Amniotic epithelial cell (primary cell): ENCODE data around the gene PBX4.

ENCODE experiments used
- DNase-seq: peaks from one replicate; pipeline ENCODE4 v3.0.0-alpha.2; 2010; ENCODE audit warnings: low read depth

The PBX4 gene

DNA sequence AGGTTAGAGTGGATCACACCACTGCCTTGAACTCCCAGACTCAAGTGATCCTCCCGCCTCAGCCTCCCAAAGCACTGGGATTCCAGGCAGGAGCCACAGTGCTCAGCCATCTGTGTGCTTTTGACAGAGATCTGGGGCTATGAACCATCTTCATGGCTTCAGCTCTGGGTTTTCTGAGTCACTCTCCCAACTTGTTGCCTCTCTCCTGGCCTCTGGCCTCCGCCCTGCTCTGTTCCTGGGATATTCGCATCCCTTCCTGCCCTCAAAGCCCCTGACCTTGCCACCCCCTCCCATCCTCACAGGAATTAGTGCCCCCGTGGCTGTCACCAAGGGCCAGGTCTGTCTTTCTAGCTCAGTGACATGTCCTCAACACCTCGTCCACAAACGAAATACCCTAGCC lies 30.7 kb upstream of the PBX4 start:
- DNase-seq, result no peak

DNA sequence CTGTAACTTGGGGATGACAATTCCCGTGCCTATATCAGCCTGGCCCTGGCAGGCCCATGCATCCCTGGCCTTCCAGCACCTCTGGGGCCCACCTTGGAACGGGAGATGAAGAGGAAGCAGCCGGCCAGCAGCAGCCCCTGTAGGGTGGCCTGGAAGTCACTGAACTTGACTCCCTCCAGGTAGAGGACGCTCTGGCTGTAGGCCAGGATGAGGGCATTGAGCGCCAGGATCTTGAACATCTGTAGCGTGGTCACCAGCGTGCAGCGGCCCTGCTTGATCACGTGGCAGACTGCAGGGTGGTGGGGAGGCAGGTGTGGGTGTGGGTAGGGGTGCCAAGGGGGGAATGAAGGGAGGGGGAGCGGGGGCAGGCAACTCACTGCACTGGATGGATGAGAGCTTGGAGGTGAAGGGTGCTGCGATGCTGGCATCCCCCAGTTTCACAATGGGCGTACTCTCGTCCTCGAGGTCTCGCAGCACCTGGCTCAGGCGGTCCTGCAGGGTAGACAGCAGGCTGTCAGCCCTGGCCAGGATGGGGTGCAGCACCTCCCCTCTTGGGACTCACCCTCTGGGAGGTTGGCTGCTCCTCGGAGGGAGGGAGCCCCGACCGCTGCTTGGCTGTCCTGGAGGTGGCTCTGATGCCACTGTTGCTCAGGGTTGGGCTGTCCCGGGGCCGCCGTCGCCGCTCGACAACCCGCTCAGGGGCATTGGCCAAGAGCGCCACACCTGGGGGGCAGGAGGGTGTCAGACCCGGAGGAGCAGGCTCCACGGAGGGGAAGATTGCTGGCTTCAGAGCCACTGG lies 28.7 kb upstream of the PBX4 start:
- no peak for DNase-seq

DNA sequence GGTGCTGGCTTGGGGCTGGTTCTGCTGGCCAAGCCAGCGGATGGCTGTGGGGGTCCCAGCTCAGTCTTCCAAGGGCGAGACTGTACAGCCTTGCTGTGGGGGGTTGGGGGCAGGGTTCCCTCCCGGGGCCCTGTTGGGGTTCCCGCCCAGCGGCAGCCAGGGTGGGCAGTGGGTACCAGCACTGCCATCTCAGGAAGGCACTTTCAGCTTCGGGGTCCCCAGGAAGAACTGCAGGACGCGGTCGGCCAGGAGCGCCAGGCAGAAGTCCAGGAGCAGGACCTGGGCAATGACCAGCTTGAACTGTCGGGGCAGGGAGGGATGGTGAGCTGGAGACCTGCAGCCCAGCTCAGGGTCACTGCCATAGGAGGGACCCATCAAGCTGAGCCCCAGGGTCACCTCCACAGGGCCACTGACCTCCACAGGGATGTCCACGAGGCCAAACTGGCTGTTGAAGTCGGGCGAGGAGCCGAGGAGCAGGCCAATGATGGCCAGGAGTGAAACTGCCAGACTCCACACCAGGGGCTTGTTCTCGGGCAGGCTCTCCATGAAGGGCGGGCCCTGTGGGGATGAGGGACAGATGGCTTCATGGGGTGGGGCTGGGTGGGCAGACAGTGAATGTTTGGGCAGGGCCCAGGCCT lies 26.9 kb upstream of the PBX4 start:
- no peak for DNase-seq

DNA sequence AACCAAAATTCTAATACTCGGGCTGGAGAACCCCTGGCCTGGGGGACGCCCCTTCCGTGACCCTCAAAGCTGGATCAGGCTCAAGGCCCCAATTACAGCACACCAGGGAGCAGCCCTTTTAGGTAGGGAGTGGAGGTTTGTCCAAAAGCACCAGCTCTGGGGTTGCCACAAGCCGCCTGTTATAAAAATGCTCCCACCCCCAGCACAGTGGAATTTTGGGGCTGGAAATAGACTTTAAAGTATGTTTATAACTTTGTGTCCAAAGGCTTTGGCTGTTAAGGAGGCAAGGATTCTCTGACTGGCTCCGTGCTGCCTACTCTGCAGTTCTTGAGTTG lies 25.5 kb upstream of the PBX4 start:
- no peak for DNase-seq

DNA sequence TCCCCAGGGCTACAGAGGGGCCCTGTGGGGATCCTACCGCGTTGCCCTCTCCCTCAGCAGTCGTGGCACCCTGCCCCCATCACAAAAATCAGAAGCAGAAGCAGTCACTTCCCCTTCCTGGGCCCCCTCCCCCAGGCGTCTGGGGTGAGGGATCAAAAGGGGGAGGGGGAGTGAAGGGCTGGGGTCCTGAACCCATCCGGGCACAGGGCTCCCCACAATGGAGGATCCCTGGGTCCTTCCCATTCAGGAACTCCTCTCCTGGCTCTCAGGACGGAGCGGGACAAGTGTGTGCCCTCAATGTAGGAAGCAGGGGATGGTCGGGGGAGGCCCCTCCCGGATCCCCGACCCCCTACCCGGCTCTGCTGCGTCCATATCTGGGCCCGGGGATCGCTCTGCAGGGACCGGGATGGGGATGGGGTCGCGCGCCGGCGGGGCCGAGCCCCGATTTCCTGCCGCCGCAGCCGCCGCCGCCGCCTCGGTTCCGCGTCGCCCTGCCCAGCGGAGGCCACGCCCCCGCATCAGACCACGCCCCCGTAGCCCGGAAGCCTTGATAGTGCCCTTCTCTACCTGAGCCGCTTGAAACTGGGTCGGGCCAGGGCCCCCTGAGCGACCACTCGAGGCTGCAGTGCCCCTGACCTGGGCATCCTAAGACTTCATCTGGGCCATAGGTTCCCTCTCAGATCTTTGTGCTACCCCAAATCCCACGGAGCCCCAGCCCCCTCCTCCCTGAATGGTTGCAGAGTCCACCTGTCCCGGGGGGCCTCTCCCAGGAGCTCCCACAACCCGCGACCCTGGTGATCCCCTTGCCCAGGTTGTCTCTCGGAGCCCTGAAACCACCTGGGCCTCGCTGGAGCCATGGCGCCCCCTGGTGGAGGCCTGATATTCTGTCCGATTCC lies 24.9 kb upstream of the PBX4 start, which contains the start of gene GMIP:
GMIP (minus strand) TSS at position 500 of the 896 bp plus-strand sequence; CDS start at position 372, 128 bp downstream.
- no peak for DNase-seq

DNA sequence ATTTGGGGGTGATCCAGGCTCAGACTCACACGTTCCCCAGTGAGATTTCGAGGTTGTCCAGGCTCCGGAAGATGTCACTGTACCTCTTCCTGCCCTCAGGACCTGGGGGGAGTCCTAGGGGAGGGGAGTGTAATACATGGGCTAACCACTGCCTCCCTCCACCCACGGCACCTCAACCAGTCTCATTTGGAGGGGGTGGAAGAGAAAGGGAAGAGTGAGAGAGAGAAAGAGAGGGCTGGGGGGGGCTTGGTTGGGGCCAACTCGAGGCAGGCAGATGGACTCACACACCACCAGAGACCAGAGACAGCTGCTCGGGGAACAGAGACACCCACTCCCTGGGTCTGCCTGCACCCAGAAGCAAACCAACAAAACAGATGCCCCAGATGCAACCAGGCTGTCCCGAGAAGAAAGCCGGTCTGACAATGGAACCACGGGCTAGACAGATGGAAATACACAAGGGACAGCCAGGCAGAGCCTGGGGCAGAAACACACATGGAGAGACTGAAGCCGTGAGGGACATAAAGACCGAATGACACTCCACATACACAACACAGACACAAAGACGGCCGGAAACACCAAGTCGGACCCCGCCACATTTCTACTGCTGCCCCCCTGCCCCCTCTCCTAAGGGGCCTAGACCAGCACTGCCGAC lies 24.1 kb upstream of the PBX4 start:
- no peak for DNase-seq

DNA sequence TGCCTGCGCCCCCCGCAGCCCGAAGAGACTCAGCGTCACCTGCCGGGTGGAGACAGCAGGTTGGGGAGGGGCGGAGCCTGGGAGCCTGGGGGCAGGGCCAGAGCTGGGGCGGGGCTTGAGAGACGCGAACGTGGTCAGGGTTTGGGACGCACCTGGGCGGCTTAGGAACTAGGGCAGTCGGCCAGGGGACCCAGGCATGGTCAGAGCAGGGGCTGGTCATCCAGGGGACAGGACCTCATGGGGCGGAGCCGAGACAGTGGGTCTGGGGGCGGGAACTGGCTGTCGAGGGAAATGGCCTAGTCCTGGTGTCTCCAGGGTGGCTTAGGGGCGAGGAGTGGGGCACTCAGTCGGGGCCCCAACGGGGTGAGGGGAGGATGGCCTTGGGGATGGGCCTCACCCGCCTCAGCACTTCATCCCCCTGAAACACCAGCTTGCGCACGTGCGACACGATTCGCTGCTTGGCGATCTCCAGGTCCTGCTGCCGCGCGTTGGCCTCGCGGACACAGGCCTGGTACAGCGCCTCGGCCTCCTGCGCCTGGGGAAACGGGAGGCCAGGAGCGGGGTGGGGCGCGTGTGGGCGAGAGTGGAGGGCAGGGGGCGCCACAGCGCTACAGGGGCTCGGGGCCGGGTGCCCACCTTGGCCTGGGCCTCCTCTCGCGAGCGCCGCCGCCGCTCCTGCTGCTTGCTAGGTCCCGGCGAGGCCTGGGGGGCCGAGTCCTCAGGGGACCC lies 19.2 kb upstream of the PBX4 start:
- no peak for DNase-seq

- DNase-seq, result no peak
Measured at GRCh38 chr19:19637186-19637522, 18.7 kb upstream of the PBX4 start.

- DNase-seq, result no peak
Measured at GRCh38 chr19:19636573-19637185, 18.2 kb upstream of the PBX4 start.

GRCh38 chr19:19635313-19635702 lies 16.8 kb upstream of the PBX4 start:
- DNase-seq, result no peak

DNA sequence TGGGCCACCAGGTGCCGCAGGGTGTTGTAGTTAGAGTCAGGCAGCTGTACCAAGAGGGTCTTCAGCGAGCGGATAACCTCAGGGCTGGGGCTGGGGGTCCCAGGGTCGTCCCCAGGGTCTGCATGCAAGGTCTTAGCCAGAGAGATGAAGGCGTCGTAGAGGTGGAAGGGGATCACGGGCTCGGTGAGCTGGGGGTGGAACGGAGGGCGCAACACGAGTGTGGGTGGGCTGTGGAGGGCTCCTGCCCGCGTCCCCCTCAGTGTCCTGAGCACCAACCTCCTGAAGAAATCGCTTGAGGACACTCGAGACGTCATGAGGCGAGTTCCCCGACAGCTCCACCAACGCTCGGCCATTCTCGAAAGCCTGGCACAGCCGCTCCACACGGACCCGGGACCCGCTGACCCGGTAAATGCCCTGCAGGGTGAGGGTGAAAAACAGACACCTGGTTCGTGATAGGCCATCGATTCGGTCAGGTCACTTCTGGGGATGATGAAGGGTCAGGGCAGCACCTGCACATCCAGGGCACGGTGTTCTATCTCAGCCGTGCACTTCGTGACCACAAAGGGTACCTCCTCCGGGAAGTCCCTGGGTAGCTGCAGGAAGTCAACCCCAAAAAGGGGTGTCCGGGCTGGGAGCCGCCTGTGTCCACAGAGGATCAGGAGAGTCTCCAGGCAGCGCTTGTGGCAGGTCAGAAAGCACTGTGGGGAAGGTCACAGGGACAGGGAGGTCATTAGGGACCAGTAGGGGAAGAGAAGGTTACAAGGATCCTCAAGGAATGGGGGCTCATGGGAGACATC lies 16.2 kb upstream of the PBX4 start:
- DNase-seq, result no peak

DNA sequence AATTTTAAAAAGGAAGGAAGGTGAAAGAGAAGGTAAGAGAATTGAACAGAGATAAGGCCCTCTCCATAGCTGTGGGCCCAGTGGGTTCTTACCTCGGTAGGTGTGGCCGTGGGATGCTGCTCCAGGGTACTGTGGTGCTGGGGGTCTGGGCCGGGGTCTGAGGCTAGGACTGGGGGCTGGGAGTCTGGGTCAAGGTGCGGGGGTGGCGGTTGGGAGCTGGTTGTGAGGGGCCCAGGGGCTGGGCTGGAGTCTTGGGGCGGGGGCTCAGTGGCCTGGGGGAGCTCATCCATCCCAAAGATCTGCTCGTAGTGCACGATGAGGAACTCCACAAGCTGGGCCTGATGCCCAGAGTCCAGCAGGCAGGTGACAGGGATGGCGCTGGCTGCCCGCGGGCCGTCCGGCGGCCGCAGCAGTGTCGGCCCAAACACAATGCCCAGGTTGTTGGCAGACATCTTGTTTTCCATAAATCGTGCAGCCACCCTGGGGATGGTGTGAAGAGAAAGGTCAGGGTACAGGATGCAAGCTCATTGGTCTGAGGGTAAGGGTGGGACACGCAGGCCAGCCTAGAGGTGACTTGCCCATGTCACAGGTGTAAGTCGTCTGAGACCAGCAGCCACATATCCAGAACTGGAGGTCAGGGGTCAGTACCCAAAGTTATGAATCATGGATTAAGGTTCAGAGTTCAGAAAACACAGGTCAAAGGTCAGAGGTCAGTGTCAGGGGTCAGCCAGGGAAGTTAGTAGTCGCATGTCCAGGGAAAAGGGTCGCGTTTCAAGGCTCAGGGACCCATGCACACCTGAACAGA lies 15.4 kb upstream of the PBX4 start:
- DNase-seq, result no peak

DNA sequence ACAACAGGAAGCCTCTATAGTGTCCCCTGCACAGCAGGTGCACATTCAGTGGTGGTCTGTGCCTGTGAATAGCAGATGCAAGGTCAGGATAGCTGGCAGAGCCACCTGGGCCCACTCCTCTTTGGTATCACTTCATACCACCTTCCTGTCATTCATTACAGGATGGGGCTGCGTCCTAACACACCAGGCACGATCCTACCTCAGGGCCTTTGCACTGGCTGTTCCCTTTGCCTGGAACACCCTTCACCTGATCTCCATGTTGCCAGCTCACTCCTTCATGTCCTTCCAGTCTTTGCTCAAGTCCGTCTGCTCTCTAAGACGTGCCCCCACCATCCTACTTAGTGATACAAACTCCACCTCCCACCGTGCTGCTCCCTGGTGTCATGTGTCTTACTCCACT lies 14.2 kb upstream of the PBX4 start:
- no peak for DNase-seq

DNA sequence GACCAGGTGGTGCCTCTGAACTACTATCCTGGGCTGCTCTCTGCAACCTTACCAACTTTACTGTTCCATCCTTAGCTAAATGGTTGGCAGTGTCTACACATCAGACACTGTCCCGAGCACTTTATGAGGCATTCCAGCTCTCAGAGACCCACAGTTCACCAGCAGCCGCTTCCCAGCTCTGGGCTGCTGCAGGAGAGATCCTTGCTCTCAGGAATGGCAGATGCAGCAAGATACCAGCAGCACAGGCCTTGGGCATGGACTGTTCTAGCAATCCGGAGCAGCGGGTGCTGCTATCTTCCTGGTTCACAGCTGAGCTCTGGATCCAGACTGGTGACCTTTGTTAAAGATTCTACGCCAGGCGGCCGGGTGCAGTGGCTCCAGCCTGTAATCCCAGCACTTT lies 12.9 kb upstream of the PBX4 start:
- no peak for DNase-seq

DNA sequence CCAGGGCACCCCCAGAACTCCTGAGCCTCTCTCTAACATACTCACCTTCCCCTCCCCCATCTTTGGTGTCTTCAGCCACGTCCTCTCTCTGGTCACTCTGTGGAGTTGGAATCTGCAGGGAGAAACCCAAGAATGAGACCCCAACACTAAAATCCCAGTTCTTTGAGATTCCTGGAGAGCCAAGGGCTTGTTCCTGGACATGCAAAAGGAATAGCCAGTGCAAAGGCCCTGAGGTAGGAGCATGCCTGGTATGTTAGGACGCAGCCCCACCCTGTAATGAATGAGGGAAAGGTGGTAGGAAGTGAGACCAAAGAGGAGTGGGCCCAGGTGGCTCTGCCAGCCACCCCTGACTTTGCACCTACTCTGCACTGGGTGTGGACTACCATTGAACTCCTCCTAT lies 11.9 kb upstream of the PBX4 start:
- no peak for DNase-seq

DNA sequence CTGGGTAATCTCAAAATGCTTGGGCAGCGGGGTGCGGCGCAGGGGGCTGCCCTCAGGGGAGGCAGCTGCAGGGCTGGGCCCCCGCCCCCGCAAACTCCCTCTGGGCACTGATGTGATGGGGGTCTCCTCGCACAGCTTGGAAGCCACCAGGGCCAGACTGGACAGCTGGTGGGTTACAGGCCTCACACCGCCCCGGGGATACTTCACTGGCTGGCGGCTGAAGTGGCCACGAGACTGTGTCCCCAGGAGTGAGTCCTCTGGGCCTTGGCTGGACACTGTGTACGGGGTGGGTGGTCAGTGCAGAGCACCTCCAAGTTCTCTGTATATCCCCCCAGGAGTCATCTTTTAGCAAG lies 11.6 kb upstream of the PBX4 start:
- DNase-seq, result no peak

DNA sequence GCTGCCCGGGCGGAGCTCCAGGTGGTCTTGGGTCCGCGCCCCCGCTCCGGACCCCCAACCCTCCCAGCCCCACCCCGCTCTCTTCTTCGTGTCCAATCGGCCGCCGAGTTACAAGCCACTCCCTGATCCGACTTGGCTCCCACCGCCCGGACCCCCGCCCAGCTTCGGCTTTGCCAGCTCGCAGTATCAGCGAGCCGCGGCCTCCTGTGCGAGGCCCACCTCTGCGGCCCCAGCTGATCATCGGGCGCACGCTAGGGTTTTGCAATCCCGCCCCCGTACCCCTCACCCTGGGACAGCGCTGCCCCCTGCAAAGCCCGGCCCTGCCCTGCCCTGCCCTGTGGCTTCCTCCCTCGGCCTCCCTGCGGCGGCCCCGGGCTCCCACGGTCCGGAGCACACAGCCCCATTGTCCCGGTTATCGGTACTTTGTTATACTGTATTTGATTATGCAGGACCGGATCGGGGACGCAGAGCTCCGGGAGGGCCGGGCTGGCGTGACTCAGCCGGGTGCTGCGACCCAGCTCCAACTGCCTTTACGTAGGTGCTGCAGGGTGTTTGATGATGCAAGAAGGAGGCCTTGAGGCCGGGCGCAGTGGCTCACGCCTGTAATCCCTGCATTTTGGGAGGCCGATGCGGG lies 10.1 kb upstream of the PBX4 start:
- DNase-seq, result peak; percentile 76

DNA sequence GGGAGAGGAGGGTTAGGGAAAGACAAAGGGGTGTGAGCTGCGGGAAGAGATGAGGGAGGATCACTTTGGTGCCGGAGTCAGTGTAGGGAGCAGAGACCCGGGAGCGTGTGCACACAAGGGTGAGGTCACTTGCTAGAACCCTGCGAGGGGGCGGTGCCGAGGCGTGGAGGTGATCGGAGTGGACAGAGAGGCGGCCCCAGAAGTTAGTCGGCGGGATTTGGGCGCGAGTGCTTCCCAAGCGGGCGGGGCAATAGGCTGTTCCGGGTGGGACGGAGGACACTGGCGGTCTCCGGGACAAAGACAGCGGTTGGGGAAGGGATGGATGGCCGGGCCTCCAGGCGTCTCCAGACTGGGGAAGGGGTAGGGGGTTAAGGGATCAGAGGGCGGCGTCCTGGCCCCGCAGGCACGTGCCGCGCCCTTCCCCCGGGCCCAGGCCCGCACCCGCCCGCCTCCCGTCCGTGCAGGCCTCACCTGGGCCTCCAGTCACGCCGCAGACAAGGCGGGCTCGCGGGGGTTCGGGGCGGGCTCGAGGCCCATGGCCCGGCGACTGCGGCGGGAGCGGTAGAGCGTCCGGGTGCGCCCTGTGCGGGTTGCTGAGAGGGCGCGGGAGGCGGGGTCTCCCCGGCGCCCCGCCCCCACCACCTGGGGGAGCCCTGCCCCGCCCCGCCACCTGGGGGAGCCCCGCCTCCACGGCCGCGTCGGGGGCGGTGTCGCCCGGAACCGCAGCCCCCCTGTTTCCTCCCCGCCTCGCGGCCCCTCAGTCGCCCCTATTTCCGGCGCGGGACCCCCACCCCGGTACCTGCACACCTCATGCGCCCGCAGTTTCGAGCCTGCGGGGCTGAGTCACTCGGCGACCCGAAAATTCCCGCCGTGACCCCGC lies 9.4 kb upstream of the PBX4 start, which contains the start of gene LPAR2:
LPAR2 (minus strand) TSS at position 600 of the 880 bp plus-strand sequence. CDS start 945 bp downstream, outside the sequence.
- DNase-seq, result no peak
